Measurements from ENCODE around the gene RGS4. TPM values are rescaled to one million over a fixed set of nuclear protein-coding genes. Genes with fewer than 3 reads are reported as not detected.
"Not testable (repeated sequence)": the region's sequence is repeated elsewhere in the genome, so short reads cannot be mapped to it uniquely, and the experiment has no call there.

Gene RGS4
- total RNA-seq, 1 donor from 2014 or later, result 10.7 TPM

DNA sequence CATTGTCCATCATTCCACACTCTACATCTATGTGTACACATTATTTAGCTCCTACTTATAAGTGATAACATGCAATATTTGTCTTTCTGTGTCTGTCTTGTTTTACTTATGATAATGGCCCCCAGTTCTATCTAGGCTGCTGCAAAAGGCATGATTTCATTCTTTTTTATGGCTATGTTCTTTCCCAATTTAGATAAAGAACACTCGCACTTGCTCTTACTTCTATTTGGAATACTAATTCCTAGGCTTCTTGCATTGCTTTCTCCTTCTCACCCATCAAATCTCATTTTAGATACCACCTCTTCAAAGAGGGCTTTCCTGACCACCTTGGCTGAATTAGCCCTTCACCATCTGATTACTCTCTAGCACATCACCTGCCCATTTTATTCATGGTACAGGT is 3.0 kb upstream of the RGS4 start:
- intact Hi-C loops (cut with DNase I), result no loop called here
- no peak for DNase-seq (ENCODE audit: low spot score)

DNA sequence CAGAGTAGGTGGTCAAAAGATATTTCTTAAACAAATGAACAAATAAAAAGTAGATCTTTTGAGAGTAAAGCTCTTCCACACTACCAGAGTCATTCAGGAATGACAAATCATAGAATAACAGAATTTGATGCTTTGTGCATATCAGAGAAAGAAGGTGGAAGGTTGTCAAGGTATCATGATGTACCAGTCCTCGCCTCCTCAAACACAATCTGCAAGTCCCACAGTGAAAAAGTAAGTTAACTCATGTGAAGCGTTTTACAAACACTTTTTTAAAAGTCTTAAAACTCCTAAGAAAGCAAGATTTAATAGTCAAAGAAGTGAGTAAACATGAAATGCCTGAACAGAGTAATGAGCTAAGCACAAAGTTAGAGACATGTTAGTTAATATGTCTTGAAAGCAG is 2.5 kb upstream of the RGS4 start:
- intact Hi-C loops (cut with DNase I), result no loop called here
- no peak for DNase-seq (ENCODE audit: low spot score)

DNA sequence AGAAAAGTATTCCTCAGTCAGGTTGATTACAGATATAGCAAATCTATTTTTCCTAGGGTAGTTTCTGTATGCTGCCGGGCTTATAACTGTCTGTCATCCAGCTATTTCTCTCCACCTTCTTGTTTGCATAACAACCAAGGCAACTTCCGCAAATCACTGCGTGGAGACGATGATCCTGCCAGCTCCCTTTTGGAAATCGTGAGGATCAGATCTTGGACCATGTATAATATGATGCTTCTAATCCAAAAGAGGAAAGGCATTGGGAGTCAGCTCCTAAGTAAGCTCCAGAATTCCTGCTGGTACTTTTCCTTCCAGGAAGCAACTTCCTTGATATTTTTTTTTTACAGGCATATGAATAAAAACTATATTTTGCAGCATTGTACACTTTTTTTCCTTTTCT is 445 bp upstream of the RGS4 start:
- intact Hi-C loops (cut with DNase I), result loop anchor here (2.0 kb wide), 1 partner anchor 190 kb away; no protein-coding TSS in a partner anchor
- no peak for DNase-seq (ENCODE audit: low spot score)

DNA sequence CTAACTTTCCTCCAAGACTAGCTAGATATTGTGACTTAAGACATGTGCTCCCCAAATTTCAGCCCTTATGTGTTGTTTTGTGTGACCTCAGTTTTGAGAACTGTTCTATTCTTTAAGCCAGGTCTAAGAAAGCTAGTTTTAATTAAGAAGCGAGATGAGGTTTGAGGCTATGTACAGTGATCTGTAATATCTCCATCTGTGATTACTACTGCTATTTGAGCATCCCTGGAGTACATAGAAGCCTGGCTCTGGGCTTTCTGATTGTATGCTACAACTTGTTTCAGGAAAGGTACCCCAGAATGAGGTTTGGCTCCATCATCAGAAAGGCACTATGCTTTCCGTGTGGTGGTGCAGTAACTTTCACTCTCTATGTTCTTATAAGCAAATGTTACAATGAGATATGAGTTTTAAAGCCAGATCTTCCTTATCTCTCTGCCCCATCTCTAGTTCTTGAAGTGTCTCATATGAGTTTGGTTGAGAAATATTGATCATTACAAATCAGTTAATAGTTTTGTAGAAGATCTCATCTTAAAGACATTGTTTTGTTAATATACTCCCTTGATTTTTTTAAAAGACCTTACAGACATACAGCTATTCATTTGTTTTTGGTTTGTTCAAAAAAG is 605 bp downstream of the RGS4 start:
- DNase-seq (ENCODE audit: low spot score), result no peak
- intact Hi-C loops (cut with DNase I), result loop anchor here (2.0 kb wide), 2 partner anchors 105 to 191 kb away; no protein-coding TSS in a partner anchor

DNA sequence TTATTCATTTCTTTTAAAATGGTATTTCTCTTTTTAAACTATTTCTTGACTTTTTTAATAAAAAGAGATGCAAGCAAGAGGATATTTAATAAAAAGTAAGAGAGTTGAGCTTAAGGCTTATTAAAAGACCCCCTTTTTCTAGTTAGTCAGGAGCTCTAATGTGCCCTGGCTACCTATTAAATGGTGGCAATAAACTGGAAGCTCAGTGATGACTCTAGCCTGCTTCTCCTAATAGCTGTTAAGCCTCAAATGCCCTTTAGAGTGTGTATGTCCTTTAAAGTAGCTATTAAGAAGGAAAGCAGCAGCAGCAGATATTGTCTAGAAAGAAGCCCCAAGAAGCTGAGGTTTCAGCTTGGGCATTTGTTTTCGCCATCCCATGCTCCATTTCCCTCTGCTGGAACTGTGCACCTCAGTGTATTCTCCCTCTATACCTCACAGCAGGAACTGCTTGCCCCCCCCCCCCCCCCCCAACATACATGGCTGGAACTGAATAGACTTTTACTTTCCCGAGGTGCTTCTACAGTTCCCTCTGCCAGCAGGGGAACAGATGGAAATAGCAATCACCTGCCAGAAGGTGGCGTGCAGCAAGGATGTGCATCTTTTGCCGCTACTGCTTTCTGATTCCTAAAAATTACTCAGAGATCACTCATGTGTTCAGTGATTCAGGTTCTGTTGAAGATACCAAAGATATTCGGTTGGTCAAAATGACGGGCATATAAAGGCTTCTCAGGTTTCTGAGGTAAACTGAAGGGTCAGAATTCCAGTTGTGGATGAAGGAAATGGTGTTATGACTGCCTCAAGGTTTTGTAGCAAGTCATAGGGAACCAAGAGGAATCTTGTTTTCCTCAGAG is 2.5 kb downstream of the RGS4 start:
- DNase-seq (ENCODE audit: low spot score), result no peak
- intact Hi-C loops (cut with DNase I), result loop anchor here (2.0 kb wide), 1 partner anchor 103 kb away; no protein-coding TSS in a partner anchor

DNA sequence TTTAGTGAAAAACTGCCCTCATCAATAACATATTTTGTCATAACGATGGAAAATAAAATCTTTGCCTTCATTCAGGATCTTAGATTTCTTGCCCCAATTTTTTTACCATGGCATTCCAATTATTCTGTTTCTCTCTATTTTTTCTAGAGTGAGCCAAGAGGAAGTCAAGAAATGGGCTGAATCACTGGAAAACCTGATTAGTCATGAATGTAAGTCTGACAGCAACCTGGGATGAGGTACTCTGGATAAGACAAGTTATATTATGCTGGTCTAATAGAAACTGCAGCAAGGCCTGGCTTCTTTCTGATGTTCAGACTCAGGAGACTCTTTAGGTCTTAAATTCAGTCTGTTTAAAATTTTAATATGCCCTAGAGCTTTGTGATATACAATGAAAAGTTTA is 3.5 kb downstream of the RGS4 start:
- no peak for DNase-seq (ENCODE audit: low spot score)
- intact Hi-C loops (cut with DNase I), result no loop called here

DNA sequence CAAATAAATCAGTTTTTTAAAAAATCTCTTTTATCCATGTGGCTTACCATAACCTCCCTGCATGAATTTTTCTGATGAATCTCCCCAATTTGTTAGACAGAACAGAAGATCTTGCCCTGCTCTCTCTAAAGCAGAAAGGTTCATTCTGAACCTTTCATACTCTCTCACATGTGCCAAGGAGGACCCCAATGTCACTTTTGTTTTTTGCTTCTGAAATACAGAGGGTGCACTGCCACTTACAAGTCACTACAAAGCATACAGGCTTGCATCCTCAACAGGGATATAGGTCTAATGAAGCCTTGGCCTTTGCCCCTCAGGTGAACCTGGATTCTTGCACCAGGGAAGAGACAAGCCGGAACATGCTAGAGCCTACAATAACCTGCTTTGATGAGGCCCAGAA is 4.8 kb downstream of the RGS4 start:
- intact Hi-C loops (cut with DNase I), result loop anchor here (2.0 kb wide), 1 partner anchor 241 kb away; no protein-coding TSS in a partner anchor
- DNase-seq (ENCODE audit: low spot score), result no peak

DNA sequence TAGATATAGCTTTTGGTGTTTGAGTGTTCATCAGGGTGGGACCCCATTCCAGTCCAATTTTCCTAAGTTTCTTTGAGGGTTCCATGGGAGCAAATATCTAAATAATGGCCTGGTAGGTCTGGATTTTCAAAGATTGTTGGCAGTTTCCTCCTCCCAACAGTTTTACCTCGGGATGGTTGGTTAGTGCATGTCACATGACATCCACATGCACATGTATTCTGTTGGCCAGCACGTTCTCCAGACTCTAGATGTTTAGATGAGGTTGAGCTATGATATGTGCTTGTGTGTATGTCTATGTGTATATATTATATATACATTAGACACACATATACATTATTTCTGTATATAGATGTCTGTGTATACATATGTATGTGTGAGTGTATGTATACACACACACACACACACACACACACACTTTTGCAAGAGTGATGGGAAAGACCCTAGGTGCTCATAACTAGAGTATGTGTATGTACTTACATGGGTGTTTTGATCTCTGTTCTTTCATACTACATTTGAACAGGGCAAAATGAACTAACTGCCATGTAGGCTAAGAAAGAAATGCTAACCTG is 5.6 kb downstream of the RGS4 start:
- intact Hi-C loops (cut with DNase I), result loop anchor here (2.0 kb wide), 1 partner anchor 240 kb away; no protein-coding TSS in a partner anchor
- DNase-seq (ENCODE audit: low spot score), result no peak

DNA sequence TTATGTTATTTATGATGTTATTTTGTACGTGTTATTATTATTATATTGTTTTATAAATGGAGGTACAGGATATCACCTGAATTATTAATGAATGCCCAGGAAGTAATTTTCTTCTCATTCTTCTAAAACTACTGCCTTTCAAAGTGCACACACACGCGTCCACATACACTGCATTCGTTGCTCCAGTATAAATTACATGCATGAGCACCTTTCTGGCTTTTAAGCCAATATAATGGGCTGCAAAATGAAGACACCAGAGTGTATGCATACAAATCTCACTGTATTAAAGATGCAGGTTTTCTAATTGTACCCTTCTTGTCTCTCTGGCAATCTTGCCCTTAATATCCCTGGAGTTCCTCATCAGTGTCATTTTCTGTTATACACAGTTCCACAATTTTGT is 6.9 kb downstream of the RGS4 start:
- DNase-seq (ENCODE audit: low spot score), result no peak
- intact Hi-C loops (cut with DNase I), result no loop called here

DNA sequence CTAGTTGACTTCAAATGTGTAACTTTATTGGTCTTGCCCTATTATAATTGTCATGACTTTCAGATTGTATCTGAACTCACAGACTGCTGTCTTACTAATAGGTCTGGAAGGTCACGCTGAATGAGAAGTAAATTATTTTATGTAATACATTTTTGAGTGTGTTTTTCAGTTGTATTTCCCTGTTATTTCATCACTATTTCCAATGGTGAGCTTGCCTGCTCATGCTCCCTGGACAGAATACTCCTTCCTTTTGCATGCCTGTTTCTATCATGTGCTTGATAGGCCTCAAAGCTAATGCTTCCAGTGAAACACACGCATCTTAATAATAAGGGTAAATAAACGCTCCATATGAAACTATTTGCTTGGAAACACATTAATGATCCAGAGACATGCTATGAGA is 7.3 kb downstream of the RGS4 start:
- DNase-seq (ENCODE audit: low spot score), result no peak
- intact Hi-C loops (cut with DNase I), result no loop called here

DNA sequence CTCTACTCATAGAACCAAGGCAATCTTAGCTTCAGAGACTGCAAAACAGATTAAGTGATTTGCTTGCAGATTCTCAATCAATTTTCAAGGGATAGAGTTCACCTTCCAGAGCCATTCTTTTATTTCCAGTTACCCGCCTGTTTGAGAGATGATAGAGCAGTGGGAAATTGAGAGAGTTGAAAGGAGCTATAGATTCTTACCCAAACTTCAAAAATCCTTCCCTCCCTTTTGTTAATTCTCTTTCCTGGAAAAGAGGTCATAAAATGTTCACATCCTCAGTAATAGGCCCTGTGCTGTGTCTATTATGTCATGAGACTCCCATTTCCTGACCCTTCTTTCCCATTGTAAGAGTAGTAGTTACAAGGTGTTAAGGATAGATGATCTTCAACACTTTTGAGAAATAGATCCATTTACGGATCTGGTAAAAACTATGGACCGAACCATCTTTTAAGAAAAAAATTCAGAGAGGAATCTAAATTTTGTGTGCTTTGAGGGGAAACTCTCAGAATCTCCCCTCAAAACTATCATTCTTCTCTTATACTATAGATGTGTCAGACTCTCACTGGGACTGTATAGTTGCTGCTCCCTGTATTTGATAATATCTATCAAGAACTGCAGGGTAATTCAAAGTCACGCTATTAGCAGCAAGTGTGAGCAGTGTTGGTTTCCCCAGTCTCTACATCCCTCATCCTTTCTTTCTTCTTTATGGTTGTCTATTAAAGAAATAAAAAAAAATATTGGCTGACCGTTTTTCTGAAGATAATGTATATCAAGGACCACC is 8.0 kb downstream of the RGS4 start:
- intact Hi-C loops (cut with DNase I), result no loop called here
- DNase-seq (ENCODE audit: low spot score), result no peak

DNA sequence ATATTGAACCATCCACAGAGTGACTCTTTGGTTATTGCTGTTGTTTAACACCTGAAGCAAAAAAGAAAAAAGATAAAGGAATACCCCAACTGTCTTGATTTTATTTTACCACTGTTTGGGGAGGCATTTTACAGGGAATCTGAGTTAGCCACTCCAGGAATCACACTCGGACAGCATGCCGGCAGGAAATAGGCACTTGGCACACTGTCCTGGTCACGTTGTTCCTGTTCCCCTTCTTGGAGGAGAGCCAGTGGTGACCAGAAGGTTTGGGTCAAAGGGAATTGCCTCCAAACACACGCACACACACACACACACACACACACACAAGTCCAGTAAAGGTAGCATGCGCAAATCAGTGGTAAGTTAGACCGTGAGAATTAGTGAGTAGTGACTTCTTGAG is 13.8 kb downstream of the RGS4 start:
- no peak for DNase-seq (ENCODE audit: low spot score)
- intact Hi-C loops (cut with DNase I), result no loop called here

DNA sequence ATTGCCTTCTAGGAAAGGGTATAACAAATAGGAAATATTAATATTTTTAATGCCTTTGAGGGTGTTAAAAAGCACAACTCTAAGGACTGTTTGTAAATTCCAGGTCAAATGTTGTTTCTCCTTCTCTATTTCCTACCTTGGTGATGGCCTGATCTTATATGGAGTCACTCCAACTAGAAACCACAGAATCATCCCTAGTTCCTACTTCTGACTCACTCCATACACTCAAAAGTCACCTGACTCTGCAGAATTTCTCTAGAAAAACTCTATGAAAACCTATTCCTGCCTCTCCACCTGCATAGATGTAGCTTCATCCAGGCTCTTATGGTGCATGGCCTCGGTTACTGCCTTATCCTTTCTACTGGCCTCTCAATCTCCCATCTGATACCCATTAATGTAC is 14.5 kb downstream of the RGS4 start:
- DNase-seq (ENCODE audit: low spot score), result no peak
- intact Hi-C loops (cut with DNase I), result no loop called here

DNA sequence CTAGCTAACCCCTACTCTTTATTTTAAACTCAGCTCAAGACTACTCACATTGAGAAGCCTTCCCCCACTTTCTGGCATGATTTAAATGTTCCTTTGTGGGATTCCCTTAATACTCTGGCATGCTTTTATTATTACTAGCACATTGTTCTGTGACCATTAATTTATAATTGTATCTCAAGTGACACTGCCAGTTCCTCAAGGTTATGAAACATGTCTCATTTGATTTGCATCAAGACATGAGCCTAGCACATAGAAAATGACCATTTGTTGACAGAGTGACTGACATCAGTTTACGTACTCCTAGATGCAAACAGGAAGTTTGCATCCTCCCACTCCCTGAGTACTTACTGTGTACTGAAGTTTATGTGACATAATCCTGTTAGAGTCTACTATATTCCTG is 15.2 kb downstream of the RGS4 start:
- no peak for DNase-seq (ENCODE audit: low spot score)
- intact Hi-C loops (cut with DNase I), result no loop called here

DNA sequence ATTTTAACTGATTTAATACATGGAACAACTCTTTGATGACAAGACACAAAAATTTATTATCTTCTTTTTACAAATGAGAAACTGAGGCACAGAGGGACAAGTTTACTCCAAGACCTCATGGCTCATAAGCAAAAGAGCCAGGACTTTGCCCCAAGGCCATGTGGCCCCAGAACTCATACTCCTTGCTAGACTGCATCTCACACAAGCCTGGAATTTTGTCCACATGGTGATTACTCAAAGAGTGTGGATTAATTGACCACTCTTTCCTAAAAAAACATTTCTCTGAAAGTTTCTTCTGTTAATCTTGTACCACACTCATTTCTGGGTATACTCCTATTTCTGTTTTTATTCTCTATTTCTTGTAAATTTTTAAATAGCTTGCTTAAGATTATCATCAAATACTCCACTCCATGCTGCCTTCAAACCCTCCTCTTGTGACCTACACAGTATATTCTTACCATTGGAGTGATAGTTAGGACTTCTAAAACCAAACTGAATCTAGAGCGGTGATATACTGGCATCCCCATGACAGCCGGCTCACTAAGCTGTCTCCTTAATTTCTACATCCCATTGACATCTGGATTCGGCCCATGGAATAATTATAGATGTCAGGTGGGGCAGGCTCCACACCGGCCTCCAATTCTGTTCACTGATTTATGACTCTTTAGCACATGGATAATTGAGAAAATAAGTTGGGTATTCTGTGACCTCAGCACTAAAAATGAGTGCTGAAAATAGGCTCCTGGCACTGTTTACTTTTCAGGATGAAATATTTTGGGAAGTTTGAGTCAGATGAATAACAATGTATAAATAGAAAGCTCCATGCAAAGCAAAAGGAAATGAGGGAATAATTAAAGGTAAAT is 16.1 kb downstream of the RGS4 start:
- intact Hi-C loops (cut with DNase I), result no loop called here
- DNase-seq (ENCODE audit: low spot score), result no peak

DNA sequence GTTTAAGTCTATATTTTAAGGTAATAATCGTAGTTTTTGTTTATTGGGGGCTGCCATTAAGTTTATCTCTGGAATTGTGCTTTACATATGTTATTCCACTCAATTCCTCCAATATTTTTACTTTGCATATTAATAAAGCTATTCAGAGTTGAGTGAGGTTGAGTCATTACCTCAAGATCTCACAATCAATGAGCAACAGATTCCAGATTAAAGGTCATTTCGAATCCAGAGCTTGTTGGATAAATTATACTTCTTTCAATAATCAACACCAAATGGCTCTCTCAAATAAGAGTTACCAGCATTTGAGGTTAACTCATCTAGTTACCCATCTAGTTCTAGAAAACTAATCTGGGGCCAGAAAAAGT is 16.7 kb downstream of the RGS4 start:
- intact Hi-C loops (cut with DNase I), result no loop called here
- no peak for DNase-seq (ENCODE audit: low spot score)

DNA sequence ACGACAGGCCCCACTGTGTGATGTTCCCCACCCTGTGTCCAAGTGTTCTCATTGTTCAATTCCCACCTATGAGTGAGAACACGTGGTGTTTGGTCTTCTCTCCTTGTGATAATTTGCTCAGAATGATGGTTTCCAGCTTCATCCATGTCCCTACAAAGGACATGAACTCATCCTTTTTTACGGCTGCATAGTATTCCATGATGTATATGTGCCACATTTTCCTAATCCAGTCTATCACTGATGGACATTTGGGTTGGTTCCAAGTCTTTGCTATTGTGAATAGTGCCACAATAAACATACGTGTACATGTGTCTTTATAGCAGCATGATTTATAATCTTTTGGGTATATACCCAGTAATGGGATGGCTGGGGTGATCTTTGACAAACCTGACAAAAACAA is 20.0 kb downstream of the RGS4 start:
- intact Hi-C loops (cut with DNase I); DNase-seq (ENCODE audit: low spot score): not testable (repeated sequence)

DNA sequence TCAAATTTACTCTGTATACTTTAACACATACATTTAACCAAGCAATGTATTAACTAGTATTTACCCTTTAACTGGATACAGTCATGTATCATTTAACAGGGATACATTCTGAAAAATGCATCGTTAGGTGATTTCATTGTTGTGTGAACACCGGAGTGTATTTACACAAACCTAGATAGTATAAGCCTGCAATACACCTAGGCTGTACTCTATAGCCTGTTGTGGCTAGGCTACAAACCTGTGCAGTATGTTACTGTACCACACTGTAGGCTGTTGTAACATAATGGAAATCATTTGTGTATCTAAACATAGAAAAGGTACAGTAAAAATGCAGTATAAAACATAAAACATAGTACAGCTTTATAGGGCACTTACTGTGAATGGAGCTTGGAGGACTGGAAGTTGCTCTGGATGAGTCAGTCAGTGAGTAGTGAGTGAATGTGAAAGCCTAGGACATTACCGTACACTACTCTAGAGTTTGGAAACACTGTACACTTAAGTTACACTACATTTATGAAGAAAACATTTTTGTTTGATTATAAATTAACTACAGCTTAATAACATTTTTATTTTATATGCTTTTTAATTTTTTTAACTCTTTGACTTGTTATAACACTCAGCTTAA is 21.3 kb downstream of the RGS4 start:
- intact Hi-C loops (cut with DNase I), result no loop called here
- DNase-seq (ENCODE audit: low spot score), result no peak

DNA sequence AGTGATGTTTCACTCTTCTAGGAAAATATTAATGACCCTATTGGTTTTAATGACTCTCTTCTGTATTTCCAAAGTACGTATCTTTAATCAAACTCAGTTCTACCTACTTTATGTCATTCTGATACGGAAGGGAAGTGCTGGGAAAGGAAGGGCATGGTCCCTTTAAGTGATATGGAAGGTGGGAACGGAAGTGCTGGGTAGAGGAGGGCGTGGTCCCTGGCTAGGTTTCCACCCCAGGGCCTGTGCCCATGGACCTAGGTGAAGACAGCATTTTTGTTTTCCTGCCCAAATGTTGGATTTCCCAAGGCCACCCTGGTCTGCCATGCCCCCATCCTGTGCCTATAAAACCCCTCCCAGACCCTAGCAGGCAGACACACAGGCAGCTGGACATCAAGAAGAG is 24.0 kb downstream of the RGS4 start:
- intact Hi-C loops (cut with DNase I), result no loop called here
- DNase-seq (ENCODE audit: low spot score), result no peak
